GM21723 (cell line): ENCODE data around the gene DCTN2.
"Not testable (repeated sequence)": the region's sequence is repeated elsewhere in the genome, so short reads cannot be mapped to it uniquely, and the experiment has no call there.

Source experiments
- ATAC-seq: cut with Tn5 transposase; IDR thresholded peaks from one replicate; pipeline ENCODE4 v1.9.1; 2021; ENCODE audit warnings: mild to moderate bottlenecking, moderate library complexity; ENCODE audit not compliant: unreplicated experiment

Gene DCTN2

DNA sequence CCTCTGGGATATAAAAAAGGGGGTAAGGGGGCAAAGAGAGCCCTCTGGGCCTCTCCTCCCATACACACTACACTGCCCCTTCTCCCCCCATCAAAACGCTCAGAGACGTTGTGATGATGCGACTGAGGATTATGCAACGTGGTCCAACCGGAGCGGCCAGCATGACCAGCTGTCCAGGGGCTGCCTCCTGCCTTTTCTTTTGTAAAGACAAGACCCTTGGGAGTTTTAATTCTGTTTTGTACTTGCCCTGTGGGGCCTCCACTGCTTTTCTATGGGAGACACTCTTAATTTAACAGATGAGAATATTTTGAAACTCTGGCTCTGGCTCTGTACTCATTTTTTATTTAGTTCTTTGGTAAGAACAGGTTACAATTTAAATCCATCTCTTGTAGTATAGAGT is 17.2 kb downstream of the DCTN2 start:
- ATAC-seq = no peak

GRCh38 chr12:57528831-57529555 is 18.0 kb downstream of the DCTN2 start:
- no peak for ATAC-seq

DNA sequence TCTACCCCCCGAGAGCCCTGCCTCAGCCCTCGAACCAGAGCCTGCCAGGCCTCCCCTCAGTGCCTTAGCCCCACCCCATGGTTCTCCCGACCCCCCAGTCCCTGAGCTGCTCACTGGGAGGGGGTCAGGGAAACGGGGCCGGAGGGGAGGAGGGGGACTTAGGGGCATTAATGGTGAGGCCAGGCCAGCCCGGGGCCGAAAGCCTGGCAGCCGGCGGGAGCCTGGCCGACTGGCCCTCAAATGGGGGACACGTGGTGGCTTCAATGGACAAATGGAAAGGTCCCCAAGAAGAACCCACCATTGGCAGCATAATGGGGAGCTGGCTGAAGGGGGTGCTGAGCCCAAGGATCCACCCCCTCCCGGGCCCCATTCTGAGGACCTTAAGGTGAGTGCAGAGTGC is 18.8 kb downstream of the DCTN2 start:
- no peak for ATAC-seq

GRCh38 chr12:57527184-57527583 is 19.8 kb downstream of the DCTN2 start:
- no peak for ATAC-seq

GRCh38 chr12:57526477-57527126 is 20.4 kb downstream of the DCTN2 start:
- ATAC-seq = no peak

GRCh38 chr12:57525615-57526383 is 21.2 kb downstream of the DCTN2 start:
- ATAC-seq = no peak

- no peak for ATAC-seq
Observed at GRCh38 chr12:57524814-57525614, 22.0 kb downstream of the DCTN2 start.

DNA sequence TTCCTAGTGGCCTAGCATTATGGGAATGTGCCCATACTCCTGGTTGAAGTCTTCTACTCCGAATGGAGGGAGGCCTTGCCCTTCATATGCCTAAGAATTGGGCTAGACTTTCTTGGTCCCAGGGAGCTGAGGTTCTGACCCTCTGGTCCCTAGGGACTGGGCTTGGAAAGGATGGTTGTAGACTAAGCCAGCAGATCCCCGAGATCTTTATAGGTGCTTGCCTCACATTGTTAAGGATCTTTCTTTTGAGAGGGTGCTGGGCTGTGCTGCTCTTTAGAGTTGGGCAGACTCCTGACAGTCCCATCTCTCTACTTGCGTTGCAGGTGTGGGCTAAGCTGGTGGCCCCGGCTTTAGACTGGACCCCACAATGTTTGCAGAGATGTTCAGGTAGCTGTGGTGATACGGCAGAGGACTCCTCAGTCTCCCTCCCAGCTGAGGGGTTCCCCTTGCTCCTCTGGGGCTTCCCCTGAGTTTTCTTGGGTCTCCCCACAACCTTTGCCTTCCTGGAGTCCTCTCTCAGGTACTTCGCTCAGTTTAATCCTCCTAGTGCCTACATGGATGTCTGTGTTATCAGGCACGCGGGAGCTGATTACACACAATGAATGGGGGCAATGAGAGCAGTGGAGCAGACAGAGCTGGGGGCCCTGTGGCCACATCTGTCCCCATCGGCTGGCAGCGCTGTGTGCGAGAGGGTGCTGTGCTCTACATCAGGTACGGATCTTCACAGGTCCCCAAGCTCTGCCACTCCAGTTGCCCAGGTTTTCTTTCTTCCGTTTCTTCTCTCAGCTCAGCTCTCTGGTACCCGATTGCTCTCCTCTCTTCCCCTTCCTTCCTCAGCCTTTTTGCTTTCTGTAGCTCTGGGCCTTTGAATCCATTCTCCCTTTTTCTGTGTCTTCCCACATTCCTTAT is 23.0 kb downstream of the DCTN2 start:
- ATAC-seq = no peak

DNA sequence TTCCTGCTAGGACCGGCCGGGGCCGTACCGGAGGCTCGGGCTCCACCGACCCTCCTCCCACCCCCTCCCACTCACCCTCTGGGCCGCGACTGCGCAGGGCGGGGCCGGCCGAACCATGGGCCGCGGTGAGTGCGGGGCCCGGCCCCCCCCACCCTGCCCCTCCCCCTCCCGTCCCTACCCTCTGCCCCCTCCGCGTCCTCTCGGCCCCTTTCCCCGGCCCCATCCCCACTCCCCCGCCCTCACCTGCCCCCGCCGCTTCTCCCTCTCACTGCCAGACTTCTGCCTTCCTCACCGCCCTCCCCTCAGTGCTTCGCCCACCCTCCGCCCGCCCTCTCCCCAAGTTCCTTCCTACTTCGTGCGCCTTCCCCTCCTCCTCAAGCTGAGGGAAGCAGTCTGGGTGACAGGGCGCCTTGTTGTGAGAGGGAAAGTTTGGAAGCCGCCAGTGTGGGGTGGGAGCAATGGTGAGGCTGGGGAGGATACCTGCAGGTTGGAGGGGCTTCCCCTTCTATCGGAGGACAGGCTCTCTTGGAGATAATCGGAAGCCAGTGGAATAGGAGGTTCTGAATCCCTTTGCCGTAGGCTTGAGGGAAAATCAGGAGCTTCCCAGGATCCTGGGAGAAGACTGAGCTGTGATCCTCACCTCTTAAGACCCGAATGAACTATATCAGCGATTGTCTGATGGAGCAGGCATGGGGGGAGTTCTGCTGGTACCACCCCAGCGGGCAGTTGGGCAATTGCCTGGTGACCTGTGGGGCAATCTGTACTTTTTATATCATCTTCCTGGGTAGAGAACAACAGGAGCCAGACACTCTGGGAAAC is 23.9 kb downstream of the DCTN2 start:
- no peak for ATAC-seq

DNA sequence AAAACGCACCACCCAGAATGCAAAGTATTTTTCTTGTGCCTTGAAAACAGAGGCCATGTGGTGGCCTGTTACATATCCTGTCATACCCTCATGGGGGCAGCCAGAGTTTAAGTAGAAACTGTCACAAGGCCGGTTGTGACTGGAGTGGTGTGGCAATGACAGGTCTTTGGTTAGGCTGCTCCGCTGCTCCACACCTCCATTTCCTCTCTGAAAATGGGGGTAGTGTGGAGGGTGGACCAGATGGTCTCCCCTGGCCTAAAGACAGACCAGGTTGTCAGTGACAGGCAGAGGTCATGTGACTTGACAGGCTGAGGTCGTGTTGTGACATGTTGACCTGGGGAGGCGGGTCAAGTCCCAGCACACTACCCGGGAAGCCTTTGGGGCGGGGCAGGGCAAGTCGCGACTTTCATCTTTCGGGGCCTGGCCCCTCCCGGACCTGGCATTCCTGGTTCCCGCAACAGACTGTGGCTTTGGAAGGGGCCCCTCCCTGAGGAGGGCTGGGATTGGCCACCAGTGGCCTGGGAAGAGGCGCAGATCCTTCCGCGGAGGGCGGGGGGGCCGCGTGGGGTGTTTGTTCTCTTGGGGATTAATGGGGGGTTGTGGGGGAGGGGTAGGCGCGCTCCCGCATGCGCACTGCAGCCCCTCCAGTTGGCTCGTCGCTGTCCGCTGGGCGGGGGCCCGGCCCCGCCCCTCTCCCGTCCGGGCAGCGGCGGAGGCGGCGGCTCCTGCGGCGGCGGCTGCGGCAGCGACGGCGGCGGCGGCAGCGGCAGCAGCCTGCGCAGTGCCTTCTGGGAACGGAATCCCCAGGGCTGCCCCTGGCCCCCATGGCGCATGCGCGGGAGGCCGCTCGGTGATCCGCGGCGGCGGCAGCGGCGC is 24.7 kb downstream of the DCTN2 start, which contains the start of gene MBD6:
Gene MBD6, plus strand, starts transcription at position 814 of the 876 bp plus-strand sequence. CDS start 1,480 bp downstream, outside the sequence.
- peak; percentile 49 for ATAC-seq

- no peak for ATAC-seq
Observed at GRCh38 chr12:57521525-57522010, 25.4 kb downstream of the DCTN2 start.

DNA sequence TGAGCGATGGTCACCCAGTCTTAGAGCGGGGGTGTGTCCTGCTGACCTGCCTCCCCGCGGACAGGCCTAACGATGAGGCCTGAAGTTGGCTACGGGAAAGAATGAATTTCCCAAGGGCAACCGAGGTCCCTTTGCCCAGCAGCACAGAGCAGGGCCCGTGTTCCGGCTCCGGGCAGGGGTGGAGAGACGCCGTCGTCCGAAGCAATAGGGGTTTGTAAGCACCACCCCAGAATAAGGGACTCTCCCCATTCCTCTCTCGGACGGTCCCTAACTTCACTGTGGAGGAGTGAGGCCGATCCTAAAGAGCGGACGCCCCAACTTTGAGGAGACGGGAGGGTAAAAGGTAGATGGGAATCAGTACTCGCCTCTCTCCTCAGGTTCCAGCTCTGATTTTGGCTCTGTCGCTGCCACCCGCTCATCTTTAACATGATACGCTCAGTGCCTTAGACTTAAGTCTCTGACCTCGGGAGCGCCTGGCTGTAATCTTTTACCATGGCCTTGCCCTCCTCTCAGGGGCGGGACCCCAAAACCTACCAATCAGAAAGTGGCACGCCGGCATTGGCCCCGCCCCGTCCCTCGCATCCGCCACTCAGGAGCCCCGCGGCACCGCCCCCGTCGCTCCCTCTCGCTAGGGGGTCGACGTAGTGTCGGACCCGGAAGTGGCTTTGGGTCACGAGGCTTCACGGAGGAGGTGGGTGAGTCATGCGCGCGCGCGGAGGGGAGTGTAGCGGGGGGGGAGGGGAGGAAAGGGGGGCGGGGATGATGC is 26.8 kb downstream of the DCTN2 start, which contains the start of gene DDIT3:
Gene DDIT3, minus strand, starts transcription at position 462 of the 766 bp plus-strand sequence. CDS start 3,108 bp downstream, outside the sequence.
- peak; percentile 66 for ATAC-seq

DNA sequence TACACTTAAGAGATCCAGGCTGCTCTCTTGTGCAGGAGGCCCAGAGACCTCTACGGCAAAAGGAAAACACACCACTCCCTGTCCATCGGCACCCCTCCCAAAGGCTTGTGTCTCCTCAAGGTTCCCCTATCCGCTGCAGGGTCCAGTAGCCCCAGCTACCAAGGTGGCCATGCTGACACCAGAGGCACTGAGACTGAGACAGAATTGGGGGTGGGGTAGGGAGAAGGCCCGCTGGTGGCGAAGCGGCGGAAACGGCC is 27.3 kb downstream of the DCTN2 start:
- ATAC-seq = peak; percentile 1

GRCh38 chr12:57518920-57519795 is 27.8 kb downstream of the DCTN2 start:
- ATAC-seq = no peak

- no peak for ATAC-seq
Observed at GRCh38 chr12:57518176-57518919, 28.6 kb downstream of the DCTN2 start.

DNA sequence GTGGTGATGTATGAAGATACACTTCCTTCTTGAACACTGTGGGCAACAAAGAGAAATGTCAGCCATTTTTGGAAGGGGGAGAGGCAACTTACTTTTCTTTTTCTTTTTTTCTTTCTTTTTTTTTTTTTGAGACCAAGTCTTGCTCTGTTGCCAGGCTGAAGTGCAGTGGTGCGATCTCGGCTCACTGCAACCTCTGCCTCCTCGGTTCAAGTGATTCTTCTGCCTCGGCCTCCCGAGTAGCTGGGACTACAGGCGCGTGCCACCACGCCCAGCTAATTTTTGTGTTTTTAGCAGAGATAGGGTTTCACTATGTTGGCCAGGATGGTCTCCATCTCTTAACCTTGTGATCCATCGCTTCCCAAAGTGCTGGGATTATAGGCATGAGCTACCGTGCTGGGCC is 29.3 kb downstream of the DCTN2 start:
- not testable (repeated sequence) for ATAC-seq
